NCI-H1417 treated with DMSO at 0.1 percent for 48 hours (cell line): ENCODE data around the gene BICDL1.

Source experiments
- DNase-seq: peaks from one replicate; lab custom pipeline; 2025; lab: John Stamatoyannopoulos, UW

Gene BICDL1

GRCh38 chr12:120102189-120103043 lies 113.4 kb downstream of the BICDL1 start:
- no peak for DNase-seq

- no peak for DNase-seq
These were observed 114.0 kb downstream of the BICDL1 start for GRCh38 chr12:120103044-120103338.

GRCh38 chr12:120103371-120103770 lies 114.3 kb downstream of the BICDL1 start:
- DNase-seq: no peak

GRCh38 chr12:120106151-120106550 lies 117.1 kb downstream of the BICDL1 start:
- DNase-seq: no peak

GRCh38 chr12:120109570-120110267 lies 120.7 kb downstream of the BICDL1 start:
- DNase-seq: no peak

GRCh38 chr12:120110550-120111501 lies 121.8 kb downstream of the BICDL1 start:
- DNase-seq: no peak

- no peak for DNase-seq
These were observed 126.0 kb downstream of the BICDL1 start for GRCh38 chr12:120115066-120115465.

GRCh38 chr12:120115692-120116440 lies 126.8 kb downstream of the BICDL1 start:
- DNase-seq: no peak

- DNase-seq: no peak
These were observed 127.4 kb downstream of the BICDL1 start, which contains the start of gene RAB35 for GRCh38 chr12:120116441-120116791. TSS of gene RAB35 (minus strand) at chr12:120116753. CDS start at chr12:120116650, 103 bp downstream.

GRCh38 chr12:120116792-120117651 lies 128.0 kb downstream of the BICDL1 start:
- peak; percentile 72 for DNase-seq

- DNase-seq: no peak
These were observed 128.9 kb downstream of the BICDL1 start for GRCh38 chr12:120117961-120118320.

- DNase-seq: no peak
These were observed 129.5 kb downstream of the BICDL1 start for GRCh38 chr12:120118321-120119061.

GRCh38 chr12:120119271-120119973 lies 130.4 kb downstream of the BICDL1 start:
- no peak for DNase-seq

GRCh38 chr12:120121343-120121742 lies 132.3 kb downstream of the BICDL1 start:
- DNase-seq: no peak

- no peak for DNase-seq
These were observed 132.8 kb downstream of the BICDL1 start for GRCh38 chr12:120121766-120122293.

GRCh38 chr12:120125029-120125428 lies 136.0 kb downstream of the BICDL1 start:
- DNase-seq: no peak

GRCh38 chr12:120125792-120126634 lies 137.0 kb downstream of the BICDL1 start:
- no peak for DNase-seq

- no peak for DNase-seq
These were observed 137.6 kb downstream of the BICDL1 start for GRCh38 chr12:120126635-120127005.
